Measurements from ENCODE around the gene CTRB1. TPM values are rescaled to one million over a fixed set of nuclear protein-coding genes. Genes with fewer than 3 reads are reported as not detected.

The CTRB1 gene
- total and polyA plus RNA-seq, 2 of the 13 experiments (the other 11 are each of a cell fraction or from before 2014, with no cell fraction given) = not detected

GRCh38 chr16:75264999-75265910, 46.5 kb downstream of the CTRB1 start (continued):
- TF ChIP-seq HDAC6 (IDR thresholded peaks at IDR 0.05; ENCODE audit: low read depth, low read length) (no peak), RARG (CRISPR knock-in tag; IDR thresholded peaks at IDR 0.05; ENCODE audit: low read depth) (no peak), WIZ (CRISPR knock-in tag; IDR thresholded peaks at IDR 0.05) (no peak), GATAD1 (CRISPR knock-in tag; IDR thresholded peaks at IDR 0.05) (no peak), SOX13 (IDR thresholded peaks at IDR 0.05) (no peak), SOX13 (CRISPR knock-in tag; conservative IDR thresholded peaks at IDR 0.05 in 1 of 2, IDR thresholded peaks at IDR 0.05 in 1 of 2) (0 out of 4 replicates have a peak, but pooled peaks of 1 of the 2 experiments have one; percentile 67), RFXAP (CRISPR knock-in tag; IDR thresholded peaks at IDR 0.05; ENCODE audit: borderline replicate concordance) (no peak; the same call in 1 of the 2 replicates), POLR2A (IDR thresholded peaks at IDR 0.05; ENCODE audit: insufficient read depth in 1 of 2, low read depth in 2 of 2, low read length in 2 of 2) (no peak), CAMTA2 (CRISPR knock-in tag; IDR thresholded peaks at IDR 0.05; ENCODE audit: borderline replicate concordance) (peak; percentile 83; the same call in 1 of the 2 replicates), FOXJ3 (CRISPR knock-in tag; IDR thresholded peaks at IDR 0.05; ENCODE audit: borderline replicate concordance) (no peak), DR1 (CRISPR knock-in tag; IDR thresholded peaks at IDR 0.05) (no peak), ZNF576 (CRISPR knock-in tag; IDR thresholded peaks at IDR 0.05) (peak; percentile 56; the same call in 1 of the 2 replicates), ZNF12 (CRISPR knock-in tag; IDR thresholded peaks at IDR 0.05) (no peak), CENPBD1 (CRISPR knock-in tag; IDR thresholded peaks at IDR 0.05; ENCODE audit: borderline replicate concordance, low read depth) (no peak), PBX3 (CRISPR knock-in tag; IDR thresholded peaks at IDR 0.05; ENCODE audit: borderline replicate concordance) (no peak; the same call in 1 of the 2 replicates), ZNF501 (CRISPR knock-in tag; IDR thresholded peaks at IDR 0.05) (no peak)
